Thyroid gland (tissue), 4 donors: ENCODE results near the gene ZNF26. TPM values are rescaled to one million over a fixed set of nuclear protein-coding genes. Genes with fewer than 3 reads are reported as not detected.
"Not testable (repeated sequence)": the region's sequence is repeated elsewhere in the genome, so short reads cannot be mapped to it uniquely, and the experiment has no call there.

Source experiments
- DNase-seq, 2 donors: peaks; one replicate each; pipeline ENCODE4 v3.0.0-alpha.2; 2019
- H3K27ac ChIP-seq, 3 donors: fragments of 200-600 bp; sonication (generic); 1 replicate in 2 of 3; 2 replicates in 1 of 3; pipeline ENCODE4 v1.5.1; 2016 to 2019; ENCODE audit warnings: mild to moderate bottlenecking in 1 of 3, moderate library complexity in 1 of 3
- H3K27me3 ChIP-seq: fragments of 200-600 bp; sonication (generic); one replicate; pipeline ENCODE4 v1.5.1; 2019
- H3K36me3 ChIP-seq, 2 donors: fragments of 200-600 bp; sonication (generic); one replicate each; pipeline ENCODE4 v1.5.1; 2016 to 2019
- H3K4me1 ChIP-seq, 2 donors: fragments of 200-600 bp; sonication (generic); one replicate each; pipeline ENCODE4 v1.5.1; 2017 to 2019
- H3K4me3 ChIP-seq, 3 donors: fragments of 200-600 bp; sonication (generic); replicated peaks in 1 of 3; 1 replicate in 2 of 3; 2 replicates in 1 of 3; pipeline ENCODE4 v1.5.1; 2016; ENCODE audit warnings: mild to moderate bottlenecking in 1 of 3
- H3K9me3 ChIP-seq: fragments of 200-600 bp; sonication (generic); one replicate; pipeline ENCODE4 v1.5.1; 2017
- CTCF ChIP-seq, 6 experiments: fragments of 200-600 bp in 3 of 6; fragments of 450-650 bp in 3 of 6; sonication (generic) in 3 of 6; IDR thresholded peaks; one replicate each; pipeline ENCODE4 v1.5.1; 2016 to 2019; ENCODE audit warnings: antibody characterized with exemption in 6 of 6, mild to moderate bottlenecking in 2 of 6, inconsistent platforms in 1 of 6, moderate library complexity in 1 of 6
- POLR2A ChIP-seq, 2 donors: fragments of 450-650 bp; IDR thresholded peaks; one replicate each; pipeline ENCODE4 v1.6.1; 2017; ENCODE audit warnings: antibody characterized with exemption in 2 of 2, mild to moderate bottlenecking in 2 of 2, moderate library complexity in 1 of 2
- WGBS, 2 donors: methylation state at CpG; one replicate each; pipeline ENCODE4 v1.1.5; 2017; 5-methylcytosine and 5-hydroxymethylcytosine counted together
- intact Hi-C: fragments of 100-400 bp; cut with DNase I; formaldehyde crosslinking; loops from one replicate; pipeline ENCODE4 v1.15.1; 2023
- total RNA-seq, 4 donors: library from RNA; depleted of rRNA; stranded (reverse); fragments of >200 nt; gene quantifications; one replicate each; pipeline ENCODE4 v1.2.3, GENCODE V29; 2016

Gene ZNF26
- total RNA-seq, 4 donors from 2014 or later, result 10.3 to 25.4 (median 16.4) TPM

GRCh38 chr12:132967736-132968135 lies 18.4 kb upstream of the ZNF26 start:
- H3K4me1 ChIP-seq, result no peaks in the 10 kb centered on the region
- DNase-seq, result no peak
- no peak overlapping the region for H3K27ac ChIP-seq
- no peak overlapping the region for H3K4me3 ChIP-seq
- no peaks in the 10 kb centered on the region for H3K9me3 ChIP-seq
- TF ChIP-seq POLR2A (IDR thresholded peaks at IDR 0.05) (no peak), CTCF (IDR thresholded peaks at IDR 0.05) (no peak)
- no peaks in the 10 kb centered on the region for H3K27me3 ChIP-seq
- no peaks in the 10 kb centered on the region for H3K36me3 ChIP-seq
- intact Hi-C loops, result no loop called here
- WGBS, 2 donors, result 94 to 98% methylated on average over 14 to 18 of the region's 21 CpGs

GRCh38 chr12:132972374-132972773 lies 13.8 kb upstream of the ZNF26 start:
- H3K9me3 ChIP-seq, result no peaks in the 10 kb centered on the region
- H3K36me3 ChIP-seq, result no peaks in the 10 kb centered on the region
- DNase-seq, result no peak
- intact Hi-C loops, result no loop called here
- H3K4me3 ChIP-seq, result no peak overlapping the region
- 73 to 82% methylated on average over 1 of the region's 1 CpG for WGBS, 2 donors
- TF ChIP-seq CTCF (IDR thresholded peaks at IDR 0.05) (no peak), POLR2A (IDR thresholded peaks at IDR 0.05) (no peak)
- no peak overlapping the region for H3K27ac ChIP-seq
- H3K27me3 ChIP-seq, result no peaks in the 10 kb centered on the region
- no peaks in the 10 kb centered on the region for H3K4me1 ChIP-seq

- H3K9me3 ChIP-seq, H3K27me3 ChIP-seq, intact Hi-C loops, H3K4me3 ChIP-seq, H3K36me3 ChIP-seq, H3K27ac ChIP-seq, H3K4me1 ChIP-seq: not testable (repeated sequence)
- DNase-seq, result peak; percentile 78 to 79
- peak in 5 of 6 experiments; percentile 27 to 71 (median 54) for TF ChIP-seq CTCF (IDR thresholded peaks at IDR 0.05)
- WGBS, 2 donors, result 25 to 40% methylated on average over 13 of the region's 13 CpGs
Measured at GRCh38 chr12:132976870-132977269, 9.3 kb upstream of the ZNF26 start.

GRCh38 chr12:132986885-132987225 lies 688 bp downstream of the ZNF26 start:
- no peak for DNase-seq
- H3K4me3 ChIP-seq, result peak overlapping the region; percentile 64 to 94 (median 91)
- no peaks in the 10 kb centered on the region for H3K9me3 ChIP-seq
- no peaks in the 10 kb centered on the region for H3K27me3 ChIP-seq
- WGBS, 2 donors, result 2 to 4% methylated on average over 11 of the region's 11 CpGs
- no peaks in the 10 kb centered on the region for H3K36me3 ChIP-seq
- intact Hi-C loops, result loop anchor here (5.0 kb wide), 1 partner anchor 90 kb away; no protein-coding TSS in a partner anchor
- peaks cover 9 to 17% of the 10 kb centered on the region in 2 donors for H3K4me1 ChIP-seq
- H3K27ac ChIP-seq, result peak overlapping the region in 1 of 3 donors; percentile 71
- no peak for TF ChIP-seq CTCF (IDR thresholded peaks at IDR 0.05)
- no peak for TF ChIP-seq POLR2A (IDR thresholded peaks at IDR 0.05)

- no peaks in the 10 kb centered on the region for H3K27me3 ChIP-seq
- TF ChIP-seq CTCF (IDR thresholded peaks at IDR 0.05) (no peak), POLR2A (IDR thresholded peaks at IDR 0.05) (no peak)
- WGBS, 2 donors, result 0 to 48% methylated on average over 1 of the region's 1 CpG
- no peaks in the 10 kb centered on the region for H3K4me1 ChIP-seq
- H3K9me3 ChIP-seq, result peaks cover 3% of the 10 kb centered on the region
- H3K4me3 ChIP-seq, result no peak overlapping the region
- intact Hi-C loops, result no loop called here
- no peak for DNase-seq
- H3K27ac ChIP-seq, result no peak overlapping the region
- H3K36me3 ChIP-seq, result no peaks in the 10 kb centered on the region
Measured at GRCh38 chr12:132998741-132999140, 12.6 kb downstream of the ZNF26 start.
